Activated CD4-positive, alpha-beta T cell treated with anti-CD3 and anti-CD28 coated beads, Interleukin-2, Interleukin-4, amounts not matched to agents 100 ng/mL and 50 ng/mL, durations not matched to agents 16 hours and 8 hours (primary cell): ENCODE measurements around the gene PSMD8.
"Not testable (repeated sequence)": the region's sequence is repeated elsewhere in the genome, so short reads cannot be mapped to it uniquely, and the experiment has no call there.

Experiments
- DNase-seq: peaks from one replicate; pipeline ENCODE4 v3.0.0-alpha.2; 2020; ENCODE audit warnings: low spot score

Gene PSMD8

GRCh38 chr19:38411041-38411712, 36.8 kb downstream of the PSMD8 start:
- DNase-seq, result no peak

DNA sequence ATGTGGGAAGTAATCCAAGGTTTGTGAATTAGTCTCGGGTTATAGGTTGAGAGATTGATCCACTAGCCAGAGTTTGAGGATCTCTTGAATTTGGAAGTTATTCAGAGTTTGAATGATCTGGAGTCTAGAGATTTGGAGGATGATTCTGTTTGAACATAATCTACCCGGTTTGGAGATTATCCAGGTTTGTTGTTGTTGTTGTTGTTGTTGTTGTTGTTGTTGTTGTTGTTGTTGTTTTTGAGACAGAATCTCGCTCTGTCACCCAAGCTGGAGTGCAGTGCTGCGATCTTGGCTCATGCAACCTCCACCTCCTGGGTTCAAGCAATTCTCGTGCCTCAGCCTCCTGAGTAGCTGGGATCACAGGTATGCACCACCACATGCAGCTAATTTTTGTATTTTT, 37.5 kb downstream of the PSMD8 start:
- not testable (repeated sequence) for DNase-seq

DNA sequence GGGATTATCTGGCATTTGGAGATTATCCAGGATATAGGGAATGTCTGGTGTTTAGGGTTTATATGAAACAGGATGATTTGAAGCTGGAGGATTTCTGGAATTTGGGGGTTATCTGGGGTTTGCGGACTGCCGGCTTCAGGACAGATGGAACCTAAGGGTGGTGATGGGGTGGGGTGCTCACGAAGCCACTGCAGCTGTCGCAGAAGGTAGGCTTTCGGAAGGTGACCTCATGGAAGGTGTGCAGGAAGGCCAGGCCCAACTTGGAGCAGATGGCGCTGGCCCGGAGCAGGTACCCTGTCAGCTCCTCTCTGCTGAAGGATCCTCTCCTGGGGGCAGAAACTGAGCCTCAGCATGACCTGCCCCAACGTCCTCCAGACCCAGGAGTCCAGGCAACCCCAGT, 38.1 kb downstream of the PSMD8 start:
- no peak for DNase-seq

DNA sequence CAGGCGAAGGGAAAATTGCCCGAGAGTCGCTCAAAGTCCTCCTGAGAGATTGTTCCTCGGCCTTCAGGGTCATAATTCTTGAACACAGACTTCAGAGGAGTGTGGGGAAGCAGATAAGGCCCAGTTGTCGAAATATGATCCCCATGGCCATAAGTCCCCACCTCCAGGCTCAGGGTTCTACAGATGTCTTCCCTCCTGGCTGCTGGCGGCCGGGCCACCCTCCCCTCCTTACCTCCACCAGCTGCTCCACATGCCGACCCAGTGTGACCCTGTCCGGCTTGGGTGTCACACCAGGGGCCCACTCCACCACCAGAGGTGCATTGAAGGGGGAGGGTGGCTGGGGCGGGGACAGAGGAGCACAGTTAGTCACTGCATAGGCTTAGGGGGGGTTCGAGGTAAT, 38.6 kb downstream of the PSMD8 start:
- no peak for DNase-seq

DNA sequence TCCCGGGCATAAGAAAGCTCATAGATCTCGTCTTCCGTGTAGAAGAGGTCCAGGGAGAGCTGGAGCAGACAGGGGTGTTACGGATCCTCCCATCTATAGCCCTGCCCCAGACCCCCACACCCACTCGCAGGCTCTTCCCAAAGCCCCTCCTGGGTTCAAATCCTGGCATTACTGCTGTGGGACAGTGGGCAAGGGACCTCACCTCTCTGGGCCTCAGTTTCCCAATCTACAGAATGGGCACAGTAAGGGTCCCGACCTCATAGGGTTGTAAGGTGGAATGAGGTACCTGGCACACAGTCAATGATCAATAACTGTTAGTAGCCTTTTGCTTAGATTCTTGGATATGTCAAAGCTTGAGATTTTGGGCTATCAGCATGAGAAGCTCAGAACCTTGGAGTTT, 39.0 kb downstream of the PSMD8 start:
- DNase-seq, result no peak

DNA sequence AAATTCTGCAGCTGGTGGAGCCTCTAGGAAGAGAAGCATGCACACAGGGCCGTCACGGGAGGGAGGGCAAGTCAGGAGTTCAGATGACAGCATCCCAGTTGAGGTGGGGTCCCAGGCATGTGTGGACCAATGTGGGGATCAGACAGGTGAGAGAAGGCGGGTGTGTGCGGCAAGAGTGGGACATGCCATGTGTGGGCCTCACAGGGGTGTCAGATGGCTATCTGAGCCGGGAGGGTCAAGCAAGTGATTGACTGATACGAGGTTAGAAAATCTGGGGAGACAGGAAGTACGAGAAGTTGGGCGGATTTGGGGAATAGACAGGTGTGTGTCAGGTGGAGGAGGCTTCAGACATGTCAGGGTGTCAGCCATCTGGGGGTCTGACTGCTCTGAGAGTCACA, 42.8 kb downstream of the PSMD8 start:
- no peak for DNase-seq

DNA sequence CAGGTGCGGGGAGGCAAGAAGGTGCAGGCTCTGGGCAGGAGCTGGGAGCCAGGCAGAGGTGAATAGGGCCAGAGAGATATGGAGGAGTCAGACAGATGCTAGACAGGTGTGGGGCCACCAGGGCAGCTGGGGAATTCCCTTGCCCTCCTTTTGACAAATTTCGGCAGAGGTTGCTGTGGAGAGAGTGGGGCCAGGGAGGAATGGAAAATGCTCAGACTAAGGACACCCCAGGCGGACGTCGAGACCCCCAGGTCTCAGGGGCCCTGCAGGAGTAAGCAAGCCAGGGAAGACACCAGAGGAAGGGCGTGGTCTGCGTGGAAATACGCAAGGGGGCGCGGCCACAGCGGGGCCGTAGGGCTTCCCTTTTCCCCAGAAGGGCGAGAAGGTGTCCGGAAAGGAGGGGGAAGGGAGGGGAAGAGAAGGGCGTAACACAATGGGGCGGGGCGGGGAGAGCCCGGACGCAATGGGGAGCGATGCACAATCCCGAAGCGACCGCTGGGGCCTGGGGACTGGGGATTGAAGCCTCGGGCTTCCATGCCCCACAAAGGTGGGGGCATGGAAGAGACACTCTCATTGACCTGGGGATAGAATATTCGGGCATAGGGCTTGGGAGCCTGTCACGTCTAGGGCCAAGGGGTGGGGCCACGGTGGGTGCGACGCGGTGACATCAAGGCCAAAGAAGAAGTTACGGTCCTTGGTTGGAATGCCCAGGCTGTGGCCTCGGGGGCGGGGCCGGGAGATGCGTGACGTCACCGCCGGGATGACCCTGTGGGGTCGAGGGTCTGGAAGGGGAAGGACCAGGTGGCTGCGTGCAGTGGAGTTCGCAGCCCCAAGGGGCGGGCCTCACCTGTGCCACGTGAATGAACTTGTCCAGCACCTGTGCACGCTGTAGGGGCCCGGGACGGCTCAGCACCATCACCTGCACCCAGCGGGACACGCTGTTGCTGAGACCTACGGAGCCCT, 43.5 kb downstream of the PSMD8 start:
- peak; percentile 77 for DNase-seq

GRCh38 chr19:38420935-38421334, 46.6 kb downstream of the PSMD8 start:
- DNase-seq, result no peak

GRCh38 chr19:38421856-38422255, 47.5 kb downstream of the PSMD8 start:
- DNase-seq, result no peak

- no peak for DNase-seq
Observed at GRCh38 chr19:38422438-38422837, 48.1 kb downstream of the PSMD8 start.

DNA sequence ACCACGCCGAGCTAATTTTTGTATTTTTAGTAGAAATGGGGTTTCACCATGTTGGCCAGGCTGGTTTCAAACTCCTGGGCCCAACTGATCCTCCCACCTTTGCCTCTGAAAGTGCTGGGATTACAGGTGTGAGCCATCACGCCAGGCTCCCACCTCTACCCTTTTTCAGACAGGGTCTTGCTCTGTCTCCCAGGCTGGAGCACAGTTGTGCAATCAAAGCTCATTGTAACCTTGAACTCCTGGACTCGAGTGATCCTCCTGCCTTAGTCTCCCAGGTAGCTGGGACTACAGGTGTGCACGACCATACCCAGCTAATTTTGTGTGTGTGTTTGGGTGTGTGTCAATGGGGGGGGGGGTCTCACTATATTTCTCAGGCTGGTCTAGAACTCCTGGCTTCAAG, 49.9 kb downstream of the PSMD8 start:
- no peak for DNase-seq

DNA sequence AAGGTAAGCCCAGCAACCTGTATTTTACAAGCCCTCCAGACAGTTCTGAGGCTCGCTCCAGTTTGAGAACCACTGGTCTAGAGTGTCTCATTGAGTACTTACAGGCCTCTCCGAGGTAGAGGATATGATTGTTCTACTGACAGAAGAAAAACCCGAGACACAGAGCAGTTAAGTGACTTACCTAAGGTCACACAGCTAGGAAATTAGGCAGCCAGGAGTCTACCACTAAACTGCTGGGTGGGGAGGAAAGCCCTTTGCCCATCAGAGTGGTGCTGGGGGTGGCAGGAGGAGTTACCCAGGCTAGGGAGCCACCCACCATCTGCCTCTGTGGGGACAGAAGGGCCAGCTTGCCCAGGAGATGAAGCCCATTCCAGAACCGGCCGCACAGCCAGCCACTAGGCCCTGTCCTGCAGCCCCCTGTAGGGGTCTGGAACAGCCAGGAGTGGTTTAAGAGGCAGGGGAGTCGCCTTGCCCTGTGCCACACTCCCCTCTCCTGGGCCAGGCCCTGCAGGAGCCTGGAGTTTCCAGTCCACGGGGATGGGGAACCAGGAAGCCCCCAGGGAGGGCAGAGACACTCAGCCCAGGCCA, 50.9 kb downstream of the PSMD8 start:
- no peak for DNase-seq

- DNase-seq, result peak; percentile 62
Observed at GRCh38 chr19:38425810-38426466, 51.6 kb downstream of the PSMD8 start, which contains the start of gene RASGRP4. TSS of gene RASGRP4 (minus strand) at chr19:38426219. CDS start at chr19:38426091, 128 bp downstream.

DNA sequence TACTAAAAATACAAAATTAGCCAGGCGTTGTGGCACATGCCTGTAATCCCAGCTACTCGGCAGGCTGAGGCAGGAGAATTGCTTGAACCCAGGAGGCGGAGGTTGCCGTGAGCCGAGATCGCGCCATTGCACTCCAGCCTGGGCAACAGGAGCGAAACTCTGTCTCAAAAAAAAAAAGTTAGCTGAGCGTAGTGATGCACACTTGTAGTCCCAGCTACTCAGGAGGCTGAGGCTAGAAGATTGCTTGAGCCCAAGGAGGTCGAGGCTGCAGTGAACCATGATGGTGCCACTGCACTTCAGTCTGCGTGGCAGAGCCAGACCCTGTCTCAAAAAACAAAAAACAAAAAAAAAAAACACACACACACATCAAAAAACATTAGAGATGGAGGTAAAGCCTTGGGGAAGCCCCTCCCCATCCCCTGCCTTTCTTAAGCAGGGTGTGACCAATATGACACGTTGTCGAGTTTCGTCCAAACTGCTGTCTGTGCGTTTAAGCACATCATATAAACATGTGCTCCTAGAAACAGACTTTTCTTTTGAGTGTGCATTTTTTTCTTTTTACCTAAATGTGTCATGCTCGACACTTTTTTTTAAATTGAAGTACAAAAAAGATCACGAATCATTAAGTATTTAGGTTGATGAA, 52.8 kb downstream of the PSMD8 start:
- DNase-seq, result peak; percentile 89

GRCh38 chr19:38429055-38429810, 54.9 kb downstream of the PSMD8 start:
- peak; percentile 61 for DNase-seq

DNA sequence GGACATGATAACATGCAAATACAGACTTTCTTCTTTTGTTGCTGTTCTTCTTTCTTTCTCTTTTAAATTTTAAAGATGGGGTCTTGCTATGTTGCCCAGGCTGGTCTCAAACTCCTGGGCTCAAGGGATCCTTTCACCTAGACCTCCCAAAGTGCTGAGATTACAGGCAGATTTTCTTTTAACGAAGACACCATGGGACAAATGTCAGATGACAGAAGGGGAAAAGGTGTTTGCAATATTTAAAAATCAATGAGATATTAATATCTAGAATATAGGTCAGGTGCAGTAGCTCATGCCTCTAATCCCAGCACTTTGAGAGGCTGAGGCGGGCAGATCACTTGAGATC, 55.4 kb downstream of the PSMD8 start:
- DNase-seq, result no peak

DNA sequence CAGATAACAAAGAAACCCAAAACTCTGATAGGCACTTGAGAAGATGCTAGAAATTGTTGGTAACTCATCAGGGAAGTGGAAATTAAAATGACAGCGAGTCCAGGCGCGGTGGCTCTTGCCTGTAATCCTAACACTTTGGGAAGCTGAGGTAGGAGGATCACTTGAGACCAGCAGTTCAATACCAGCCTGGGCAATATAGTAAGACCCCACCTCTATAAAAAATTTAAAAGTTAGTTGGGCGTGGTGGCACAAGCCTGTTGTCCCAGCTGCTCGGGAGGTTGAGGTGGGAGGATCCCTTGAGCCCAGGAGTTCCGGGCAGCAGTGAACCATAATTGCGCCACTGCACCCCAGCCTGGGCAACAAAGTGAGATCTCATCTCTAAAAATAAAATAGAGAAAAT, 56.6 kb downstream of the PSMD8 start:
- no peak for DNase-seq

DNA sequence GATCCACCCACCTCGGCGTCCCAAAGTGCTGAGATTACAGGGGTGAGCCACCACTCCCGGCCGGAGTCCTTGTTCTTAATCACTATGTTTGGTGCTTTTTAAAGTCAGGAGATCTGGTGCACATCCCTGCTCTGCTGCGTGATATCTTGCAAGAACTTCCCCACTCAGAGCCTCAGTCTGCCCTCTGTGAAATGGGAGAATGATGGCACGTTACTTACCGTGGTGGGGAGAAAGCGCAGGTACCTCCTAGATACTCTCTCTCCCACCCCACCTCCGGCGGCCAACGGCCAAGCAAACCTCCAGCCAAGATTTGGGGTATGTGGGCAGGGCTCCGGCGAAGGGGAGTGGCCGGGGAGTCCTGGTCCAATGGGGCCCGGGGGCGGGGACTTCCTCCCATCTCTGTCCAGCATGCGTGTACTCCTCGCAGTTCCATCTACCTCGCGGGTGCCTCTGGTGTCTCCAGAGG, 58.9 kb downstream of the PSMD8 start, which contains the start of gene RYR1:
RYR1 (plus strand) TSS at position 424 of the 466 bp plus-strand sequence. CDS start 139 bp downstream, outside the sequence.
- peak; percentile 67 for DNase-seq
